ENCODE data around the gene HYAL4.

DNA sequence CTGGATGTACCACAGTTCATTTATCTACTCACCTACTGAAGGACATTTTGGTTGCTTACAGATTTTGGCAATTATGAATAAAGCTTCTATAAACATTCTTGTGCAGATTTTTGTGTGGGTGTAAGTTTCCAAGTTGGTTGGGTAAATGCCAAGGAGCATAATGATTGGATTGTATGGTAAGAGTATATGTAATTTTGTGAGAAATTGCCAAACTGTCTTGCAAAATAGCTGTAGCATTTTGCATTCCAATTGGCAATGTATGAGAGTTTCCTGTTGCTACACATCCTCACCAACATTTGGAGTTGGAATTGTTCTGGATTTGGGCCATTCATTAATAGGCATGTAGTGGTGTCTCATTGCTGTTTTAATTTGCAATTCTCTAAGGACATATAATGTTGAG is 33.9 kb upstream of the HYAL4 start:
- TF ChIP-seq, protein P1, sequence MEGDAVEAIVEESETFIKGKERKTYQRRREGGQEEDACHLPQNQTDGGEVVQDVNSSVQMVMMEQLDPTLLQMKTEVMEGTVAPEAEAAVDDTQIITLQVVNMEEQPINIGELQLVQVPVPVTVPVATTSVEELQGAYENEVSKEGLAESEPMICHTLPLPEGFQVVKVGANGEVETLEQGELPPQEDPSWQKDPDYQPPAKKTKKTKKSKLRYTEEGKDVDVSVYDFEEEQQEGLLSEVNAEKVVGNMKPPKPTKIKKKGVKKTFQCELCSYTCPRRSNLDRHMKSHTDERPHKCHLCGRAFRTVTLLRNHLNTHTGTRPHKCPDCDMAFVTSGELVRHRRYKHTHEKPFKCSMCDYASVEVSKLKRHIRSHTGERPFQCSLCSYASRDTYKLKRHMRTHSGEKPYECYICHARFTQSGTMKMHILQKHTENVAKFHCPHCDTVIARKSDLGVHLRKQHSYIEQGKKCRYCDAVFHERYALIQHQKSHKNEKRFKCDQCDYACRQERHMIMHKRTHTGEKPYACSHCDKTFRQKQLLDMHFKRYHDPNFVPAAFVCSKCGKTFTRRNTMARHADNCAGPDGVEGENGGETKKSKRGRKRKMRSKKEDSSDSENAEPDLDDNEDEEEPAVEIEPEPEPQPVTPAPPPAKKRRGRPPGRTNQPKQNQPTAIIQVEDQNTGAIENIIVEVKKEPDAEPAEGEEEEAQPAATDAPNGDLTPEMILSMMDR (IDR thresholded peaks at IDR 0.05): no peak
- no peak for TF ChIP-seq POLR2A (IDR thresholded peaks at IDR 0.05)

All from heart left ventricle (tissue), 13 donors.